ENCODE measurements around the gene RMND1. TPM values are rescaled to one million over a fixed set of nuclear protein-coding genes. Genes with fewer than 3 reads are reported as not detected.
A peak's percentile ranks its signal among the peaks of the same experiment; 100 is the strongest.

The RMND1 gene
- total RNA-seq, 1 experiment from 2014 or later = 27.0 TPM

DNA sequence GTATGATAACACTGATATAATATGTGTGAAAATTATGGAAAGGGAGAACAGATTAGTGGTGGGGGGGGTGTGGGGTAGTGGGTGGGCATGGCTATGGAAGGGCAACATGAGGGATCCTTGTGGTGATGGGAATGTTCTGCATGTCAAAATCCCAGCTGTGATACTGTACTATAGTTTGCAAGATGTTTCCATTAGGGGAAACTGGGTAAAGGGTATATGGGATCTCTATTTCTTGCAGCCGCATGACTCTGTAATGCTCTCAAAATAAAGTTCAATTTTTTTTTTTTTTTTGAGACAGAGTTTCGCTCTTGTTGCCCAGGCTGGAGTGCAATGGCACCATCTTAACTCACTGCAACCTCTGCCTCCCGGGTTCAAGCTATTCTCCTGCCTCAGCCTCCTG, 74.8 kb downstream of the RMND1 start:
- no peaks in the 10 kb centered on the region for H3K23me2 ChIP-seq (ENCODE audit: insufficient read length, low read depth, low read length, poor library complexity, severe bottlenecking)
- no peak overlapping the region for H2BK12ac ChIP-seq (ENCODE audit: insufficient read length, low read depth, low read length)
- Mint-ChIP-seq H3K4me1 (peaks cover 28 to 29% of the 10 kb centered on the region in 2 experiments), H3K9me3 (no peaks in the 10 kb centered on the region), H3K27ac (peak overlapping the region in 1 of 3 experiments; percentile 53; a peak in 1 of 7 replicates), H3K27me3 (ENCODE audit: low read depth) (no peaks in the 10 kb centered on the region), H3K36me3 (ENCODE audit: insufficient read depth in 1 of 3, low read depth in 3 of 3) (peaks cover 4 to 12% (median 10%) of the 10 kb centered on the region in 3 experiments; a peak in 6 of 7 replicates), H3K4me3 (no peak overlapping the region)
- no peak overlapping the region for H4K8ac ChIP-seq (replicated peaks; ENCODE audit: insufficient read length, low read depth, low read length)
- no peak overlapping the region for H2BK120ac ChIP-seq (ENCODE audit: low read depth, low read length, poor library complexity, severe bottlenecking)
- peaks cover 2% of the 10 kb centered on the region for H3K79me1 ChIP-seq (ENCODE audit: insufficient read depth, low read depth, low read length, poor library complexity, severe bottlenecking)
- WGBS (ENCODE audit: extremely low coverage, insufficient read length, low lambda C conversion rate) = no CpG with 5 or more reads among the region's 3 CpGs
- no peak overlapping the region for H3K56ac ChIP-seq (ENCODE audit: insufficient read length, low read depth, low read length)
- H3K9me3 ChIP-seq (ENCODE audit: control insufficient read depth, low read depth, low read length) = no peaks in the 10 kb centered on the region
- no peak overlapping the region for H2BK15ac ChIP-seq (ENCODE audit: low read depth, low read length)
- no peak for DNase-seq
- H3K4me1 ChIP-seq (ENCODE audit: insufficient read depth, low read length) = peaks cover 6% of the 10 kb centered on the region; the same call in 1 of the 2 replicates
- no peak overlapping the region for H2BK5ac ChIP-seq (ENCODE audit: insufficient read length, low read length)
- H3K9ac ChIP-seq (ENCODE audit: extremely low read depth, insufficient read length, low read length) = no peak overlapping the region
- H2BK20ac ChIP-seq (ENCODE audit: low read depth, low read length, poor library complexity, severe bottlenecking) = no peak overlapping the region
- H3K27me3 ChIP-seq (ENCODE audit: insufficient read depth, low read length) = no peaks in the 10 kb centered on the region
- H4K91ac ChIP-seq (ENCODE audit: insufficient read length, low read depth, low read length) = no peak overlapping the region
- H3K23ac ChIP-seq (ENCODE audit: insufficient read length, low read depth, low read length) = no peak overlapping the region
- no peak overlapping the region for H3K18ac ChIP-seq (ENCODE audit: insufficient read length, low read depth, low read length)
- no peak overlapping the region for H3T11ph ChIP-seq (ENCODE audit: low read length)
- H3K14ac ChIP-seq (ENCODE audit: insufficient read depth, low read length) = no peak overlapping the region
- no peak overlapping the region for H3K4me2 ChIP-seq (ENCODE audit: insufficient read depth, insufficient read length, low read length)
- peaks cover 7% of the 10 kb centered on the region; the same call in 1 of the 2 replicates for H3K79me2 ChIP-seq (ENCODE audit: insufficient read depth, low read length)
- no peaks in the 10 kb centered on the region for H4K20me1 ChIP-seq (ENCODE audit: control insufficient read depth, insufficient read depth, insufficient read length)
- TF ChIP-seq CTCF (conservative IDR thresholded peaks at IDR 0.05) = no peak
- H3K4ac ChIP-seq (ENCODE audit: low read depth, low read length) = no peak overlapping the region
- H2AFZ ChIP-seq (ENCODE audit: low read length) = no peak overlapping the region
- no peak overlapping the region for H4K5ac ChIP-seq (ENCODE audit: insufficient read length, low read depth, low read length)
- no peak overlapping the region for H3K27ac ChIP-seq (ENCODE audit: insufficient read length, low read depth, low read length)
- no peak overlapping the region for H2AK5ac ChIP-seq (ENCODE audit: insufficient read length, low read length)

Measured in H9 (cell line).